Smooth muscle cell (in vitro differentiated cells): ENCODE results near the gene FRMPD4. TPM values are rescaled to one million over a fixed set of nuclear protein-coding genes. Genes with fewer than 3 reads are reported as not detected.

Source experiments
- DNase-seq: peaks from one replicate; lab custom pipeline; 2025; ENCODE audit not compliant: unreplicated experiment; lab: John Stamatoyannopoulos, UW
- H2AFZ ChIP-seq: fragments of 200-600 bp; sonication (generic); 2 replicates; pipeline ENCODE4 v1.6.0; 2016; ENCODE audit warnings: antibody characterized with exemption, low read depth, mild to moderate bottlenecking
- H3F3A ChIP-seq: fragments of 200-600 bp; sonication (generic); 2 replicates; pipeline ENCODE4 v1.6.0; 2017; ENCODE audit warnings: antibody characterized with exemption, low read depth
- H3K27ac ChIP-seq: fragments of 200-600 bp; sonication (generic); 2 replicates; pipeline ENCODE4 v1.5.1; 2016; ENCODE audit warnings: low read depth, mild to moderate bottlenecking
- H3K27me3 ChIP-seq: fragments of 200-600 bp; sonication (generic); 2 replicates; pipeline ENCODE4 v1.6.1; 2016; ENCODE audit warnings: low read depth, mild to moderate bottlenecking
- H3K36me3 ChIP-seq: fragments of 200-600 bp; sonication (generic); 2 replicates; pipeline ENCODE4 v1.5.1; 2016; ENCODE audit warnings: low read depth
- H3K4me1 ChIP-seq: fragments of 200-600 bp; sonication (generic); 2 replicates; pipeline ENCODE4 v1.5.1; 2016; ENCODE audit warnings: low read depth
- H3K4me2 ChIP-seq: fragments of 200-600 bp; sonication (generic); 2 replicates; pipeline ENCODE4 v1.6.0; 2016; ENCODE audit warnings: mild to moderate bottlenecking
- H3K4me3 ChIP-seq: fragments of 200-600 bp; sonication (generic); 2 replicates; pipeline ENCODE4 v1.5.1; 2016; ENCODE audit warnings: mild to moderate bottlenecking
- H3K79me2 ChIP-seq: fragments of 200-600 bp; sonication (generic); 2 replicates; pipeline ENCODE4 v1.6.0; 2016; ENCODE audit warnings: low read depth, mild to moderate bottlenecking
- H3K9ac ChIP-seq: fragments of 200-600 bp; sonication (generic); 2 replicates; pipeline ENCODE4 v1.6.0; 2016; ENCODE audit warnings: low read depth
- H3K9me3 ChIP-seq: fragments of 200-600 bp; sonication (generic); replicated peaks from 2 replicates; pipeline ENCODE4 v1.5.1; 2016; ENCODE audit warnings: low read depth
- H4K20me1 ChIP-seq: fragments of 200-600 bp; sonication (generic); 2 replicates; pipeline ENCODE4 v1.6.0; 2016; ENCODE audit warnings: low read depth
- CTCF ChIP-seq: fragments of 200-600 bp; sonication (generic); IDR thresholded peaks from 2 replicates; pipeline ENCODE4 v1.5.1; 2017; ENCODE audit warnings: borderline replicate concordance, mild to moderate bottlenecking, antibody characterized with exemption; ENCODE audit not compliant: insufficient read depth, poor library complexity, severe bottlenecking
- WGBS: methylation state at CpG from one replicate; pipeline ENCODE4 v1.1.7; 2016; ENCODE audit warnings: low lambda C conversion rate; 5-methylcytosine and 5-hydroxymethylcytosine counted together
- polyA plus RNA-seq: library from polyadenylated mRNA; unstranded; fragments of >200 nt; fragmentation: Nextera tagmentation; extraction: Ambion mirVana; gene quantifications from 2 replicates; pipeline ENCODE4 v1.2.1, GENCODE V29; 2016
- total RNA-seq: library from RNA; depleted of rRNA; stranded (reverse); fragments of >200 nt; gene quantifications from 2 replicates; pipeline ENCODE4 v1.2.3, GENCODE V29; 2014

FRMPD4 gene
- total and polyA plus RNA-seq, 2 experiments from 2014 or later: 0.13 TPM; not detected in 1

GRCh38 chrX:12452268-12452667 is 314.0 kb downstream of the FRMPD4 start:
- Histone ChIP-seq H3K4me2 (no peak overlapping the region), H3K36me3 (no peaks in the 10 kb centered on the region), H2AFZ (no peak overlapping the region), H3K4me1 (no peaks in the 10 kb centered on the region), H3K79me2 (no peaks in the 10 kb centered on the region), H3K9me3 (no peaks in the 10 kb centered on the region), H3F3A (no peaks in the 10 kb centered on the region), H3K27me3 (no peaks in the 10 kb centered on the region), H4K20me1 (no peaks in the 10 kb centered on the region), H3K27ac (no peak overlapping the region), H3K4me3 (no peak overlapping the region), H3K9ac (no peak overlapping the region)
- 55% methylated on average over 2 of the region's 2 CpGs for WGBS
- DNase-seq: no peak
- TF ChIP-seq CTCF: no peak

- peaks cover 4% of the 10 kb centered on the region for H3K9me3 ChIP-seq
- no peaks in the 10 kb centered on the region for H3K4me1 ChIP-seq
- H3K9ac ChIP-seq: no peak overlapping the region
- H2AFZ ChIP-seq: no peak overlapping the region
- H3K27ac ChIP-seq: no peak overlapping the region
- TF ChIP-seq CTCF: no peak
- no peaks in the 10 kb centered on the region for H3K27me3 ChIP-seq
- H4K20me1 ChIP-seq: no peaks in the 10 kb centered on the region
- DNase-seq: no peak
- 79% methylated on average over 2 of the region's 2 CpGs for WGBS
- no peaks in the 10 kb centered on the region for H3K79me2 ChIP-seq
- H3K4me2 ChIP-seq: no peak overlapping the region
- H3F3A ChIP-seq: no peaks in the 10 kb centered on the region
- no peak overlapping the region for H3K4me3 ChIP-seq
- no peaks in the 10 kb centered on the region for H3K36me3 ChIP-seq
Observed at GRCh38 chrX:12460929-12461328, 322.7 kb downstream of the FRMPD4 start.

GRCh38 chrX:12463052-12463451 is 324.8 kb downstream of the FRMPD4 start:
- Histone ChIP-seq H3K27me3 (no peaks in the 10 kb centered on the region), H3K79me2 (no peaks in the 10 kb centered on the region), H2AFZ (no peak overlapping the region), H4K20me1 (no peaks in the 10 kb centered on the region), H3F3A (no peaks in the 10 kb centered on the region), H3K4me1 (no peaks in the 10 kb centered on the region), H3K4me2 (no peak overlapping the region), H3K36me3 (no peaks in the 10 kb centered on the region), H3K4me3 (no peak overlapping the region), H3K9me3 (peaks cover 4% of the 10 kb centered on the region), H3K9ac (no peak overlapping the region), H3K27ac (no peak overlapping the region)
- DNase-seq: no peak
- WGBS: 80% methylated on average over 2 of the region's 2 CpGs
- TF ChIP-seq CTCF: no peak

- Histone ChIP-seq H4K20me1 (no peaks in the 10 kb centered on the region), H3K9ac (no peak overlapping the region), H3K4me2 (no peak overlapping the region), H3K9me3 (peaks cover 4% of the 10 kb centered on the region), H3K27me3 (no peaks in the 10 kb centered on the region), H3K27ac (no peak overlapping the region), H3K4me3 (no peak overlapping the region), H3K4me1 (no peaks in the 10 kb centered on the region), H3F3A (no peaks in the 10 kb centered on the region), H2AFZ (no peak overlapping the region), H3K36me3 (no peaks in the 10 kb centered on the region), H3K79me2 (no peaks in the 10 kb centered on the region)
- TF ChIP-seq CTCF: no peak
- DNase-seq: no peak
- WGBS: 73% methylated on average over 2 of the region's 2 CpGs
Observed at GRCh38 chrX:12463873-12464272, 325.6 kb downstream of the FRMPD4 start.
